HepG2 (cell line): ENCODE measurements around the gene PDYN. TPM values are rescaled to one million over a fixed set of nuclear protein-coding genes. Genes with fewer than 3 reads are reported as not detected.

Experiments
- CCDC6 ChIP-seq: sonication (generic); formaldehyde crosslinking; IDR thresholded peaks from 2 replicates; pipeline ENCODE4 v1.8.1; 2022; ENCODE audit warnings: mild to moderate bottlenecking, missing genetic modification reagents, moderate library complexity
- GABPA ChIP-seq, 2 experiments: IDR thresholded peaks; 2 replicates each; pipeline ENCODE4 v1.6.1; 2011 to 2016; ENCODE audit warnings: low read depth in 2 of 2, low read length in 1 of 2, missing biosample characterization in 1 of 2, missing genetic modification characterization in 1 of 2
- MAZ ChIP-seq, 2 experiments: sonication (generic) in 1 of 2; formaldehyde crosslinking in 1 of 2; IDR thresholded peaks; 2 replicates each; pipeline versions ENCODE4 v1.5.0 to v1.6.1; 2012 to 2020; ENCODE audit warnings: low read depth in 2 of 2, mild to moderate bottlenecking in 2 of 2, borderline replicate concordance in 1 of 2, improper control_type of control experiment in 1 of 2, low read length in 1 of 2, missing genetic modification reagents in 1 of 2, moderate library complexity in 1 of 2
- NFE2L2 ChIP-seq: fragments of 150-350 bp; IDR thresholded peaks from 2 replicates; pipeline ENCODE4 v1.6.1; 2014; ENCODE audit warnings: low read length
- POLR2AphosphoS2 ChIP-seq: IDR thresholded peaks from 2 replicates; pipeline ENCODE4 v1.6.1; 2011; ENCODE audit warnings: low read depth, low read length, improper control_type of control experiment
- RARG ChIP-seq: sonication (generic); formaldehyde crosslinking; IDR thresholded peaks from 2 replicates; pipeline ENCODE4 v1.4.0; 2020; ENCODE audit warnings: low read depth, mild to moderate bottlenecking, missing genetic modification reagents
- SCMH1 ChIP-seq: sonication (generic); formaldehyde crosslinking; IDR thresholded peaks from 2 replicates; pipeline ENCODE4 v1.9.0; 2021; ENCODE audit warnings: missing genetic modification reagents, mild to moderate bottlenecking, borderline replicate concordance
- SIX1 ChIP-seq: sonication (generic); formaldehyde crosslinking; IDR thresholded peaks from 2 replicates; pipeline ENCODE4 v1.4.0; 2020; ENCODE audit warnings: missing genetic modification reagents, borderline replicate concordance
- ZBTB1 ChIP-seq: sonication (generic); formaldehyde crosslinking; IDR thresholded peaks from 2 replicates; pipeline ENCODE4 v1.4.0; 2020; ENCODE audit warnings: missing genetic modification reagents, borderline replicate concordance
- ZNF143 ChIP-seq: sonication (generic); formaldehyde crosslinking; IDR thresholded peaks from 2 replicates; pipeline ENCODE4 v1.4.0; 2020; ENCODE audit warnings: missing genetic modification reagents
- ZNF263 ChIP-seq: sonication (generic); formaldehyde crosslinking; IDR thresholded peaks from 2 replicates; pipeline ENCODE4 v1.4.0; 2020; ENCODE audit warnings: missing genetic modification reagents
- ZNF333 ChIP-seq: sonication (generic); formaldehyde crosslinking; IDR thresholded peaks from 2 replicates; pipeline ENCODE4 v1.4.0; 2020; ENCODE audit warnings: mild to moderate bottlenecking, missing genetic modification reagents, borderline replicate concordance
- ZNF382 ChIP-seq: sonication (generic); formaldehyde crosslinking; IDR thresholded peaks from 2 replicates; pipeline ENCODE4 v1.5.0; 2020; ENCODE audit warnings: missing genetic modification reagents, mild to moderate bottlenecking, borderline replicate concordance
- polyA plus RNA-seq, 8 experiments: library from polyadenylated mRNA; depleted of rRNA in 3 of 8; stranded (reverse) in 7 of 8; unstranded in 1 of 8; fragments of >200 nt; fragmentation: Illumina TruSeq in 4 of 8; extraction: Trizol in 4 of 8; gene quantifications; 2 replicates each; pipeline versions ENCODE4 v1.2.1 to v1.2.3, GENCODE V29; 2011 to 2016; ENCODE audit warnings: low read depth in 4 of 8, missing spikeins in 1 of 8, mixed read lengths in 1 of 8; ENCODE audit not compliant: insufficient read depth in 1 of 8
- total RNA-seq, 5 experiments: library from RNA; depleted of rRNA; stranded (reverse); fragments of >200 nt; fragmentation: Illumina TruSeq; extraction: Trizol; gene quantifications; 2 replicates each; pipeline ENCODE4 v1.2.3, GENCODE V29; 2016; ENCODE audit warnings: low read depth in 1 of 5
- TF ChIP-seq, protein P1 (sequence below): sonication (generic); formaldehyde crosslinking; IDR thresholded peaks from 2 replicates; pipeline ENCODE4 v1.8.0; 2023; ENCODE audit warnings: mild to moderate bottlenecking, missing genetic modification reagents
- TF ChIP-seq, protein P2 (sequence below): sonication (generic); formaldehyde crosslinking; IDR thresholded peaks from 2 replicates; pipeline ENCODE4 v1.8.1; 2023; ENCODE audit warnings: mild to moderate bottlenecking, missing genetic modification reagents
- TF ChIP-seq, protein P3 (sequence below): sonication (generic); formaldehyde crosslinking; IDR thresholded peaks from 2 replicates; pipeline ENCODE4 v1.8.1; 2023; ENCODE audit warnings: missing genetic modification reagents, mild to moderate bottlenecking, borderline replicate concordance
- TF ChIP-seq, protein P4 (sequence below): sonication (generic); formaldehyde crosslinking; IDR thresholded peaks from 2 replicates; pipeline ENCODE4 v1.8.0; 2022; ENCODE audit warnings: low read depth, missing genetic modification reagents
- TF ChIP-seq, protein P5 (sequence below): sonication (generic); formaldehyde crosslinking; IDR thresholded peaks from 2 replicates; pipeline ENCODE4 v1.4.0; 2020; ENCODE audit warnings: missing genetic modification reagents

Gene PDYN
- total and polyA plus RNA-seq, 2 of the 13 experiments (the other 11 are each of a cell fraction or from before 2014, with no cell fraction given), result not detected

DNA sequence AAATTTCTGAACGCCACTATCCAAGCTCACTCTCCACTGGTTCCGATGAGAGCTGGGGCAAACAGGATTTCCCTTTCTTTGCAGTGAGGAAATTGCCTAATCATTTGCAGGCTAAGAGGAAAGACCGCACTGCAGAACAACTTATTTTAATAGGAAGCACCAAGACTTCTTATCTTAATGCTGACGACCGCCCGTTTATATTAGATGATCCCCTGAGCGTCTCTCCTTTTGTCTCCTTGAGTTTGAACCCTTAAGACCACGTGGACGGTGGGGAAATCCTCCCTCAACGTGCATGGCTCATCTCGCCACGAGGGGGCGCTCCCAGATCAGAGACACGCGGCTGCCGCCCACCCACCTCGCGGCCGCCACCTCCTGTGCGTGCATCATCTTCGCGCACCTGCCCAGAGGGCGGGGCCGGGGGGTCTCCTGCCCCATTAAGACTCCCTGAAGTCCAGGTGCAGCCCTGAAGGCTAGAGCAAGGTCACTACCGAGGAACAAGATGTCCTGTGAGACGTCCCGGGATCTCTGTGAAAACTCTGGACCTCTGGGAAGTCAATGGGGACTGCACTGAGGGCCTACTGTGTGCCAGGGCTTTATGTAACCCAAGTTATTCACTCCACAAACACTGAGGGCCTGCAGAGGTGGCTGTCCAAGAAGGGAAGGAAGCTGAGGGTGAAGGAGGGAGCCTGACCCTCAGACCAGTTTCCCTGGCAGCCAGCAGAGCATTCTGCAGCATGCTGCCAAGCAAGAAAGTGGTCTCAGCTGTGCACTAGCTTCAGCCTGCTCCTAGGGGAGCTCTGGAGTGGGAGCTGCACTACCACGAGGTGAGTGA, 28.1 kb downstream of the PDYN start (continued):
- no peak for TF ChIP-seq POLR2AphosphoS2
- TF ChIP-seq ZBTB1 (CRISPR knock-in tag), result no peak
- TF ChIP-seq ZNF143 (CRISPR knock-in tag), result no peak
- no peak for TF ChIP-seq GABPA (IDR thresholded peaks at IDR 0.05; ENCODE audit: low read depth, low read length)
- TF ChIP-seq GABPA (CRISPR knock-in tag; IDR thresholded peaks at IDR 0.05; ENCODE audit: low read depth), result no peak
- TF ChIP-seq, protein P1, sequence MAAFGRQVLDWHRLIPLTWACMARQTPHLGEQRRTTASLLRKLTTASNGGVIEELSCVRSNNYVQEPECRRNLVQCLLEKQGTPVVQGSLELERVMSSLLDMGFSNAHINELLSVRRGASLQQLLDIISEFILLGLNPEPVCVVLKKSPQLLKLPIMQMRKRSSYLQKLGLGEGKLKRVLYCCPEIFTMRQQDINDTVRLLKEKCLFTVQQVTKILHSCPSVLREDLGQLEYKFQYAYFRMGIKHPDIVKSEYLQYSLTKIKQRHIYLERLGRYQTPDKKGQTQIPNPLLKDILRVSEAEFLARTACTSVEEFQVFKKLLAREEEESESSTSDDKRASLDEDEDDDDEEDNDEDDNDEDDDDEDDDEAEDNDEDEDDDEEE, result no peak
- no peak for TF ChIP-seq SIX1 (CRISPR knock-in tag)
- no peak for TF ChIP-seq RARG (CRISPR knock-in tag)
- TF ChIP-seq ZNF382 (CRISPR knock-in tag), result no peak
- TF ChIP-seq NFE2L2, result no peak
- TF ChIP-seq MAZ (IDR thresholded peaks at IDR 0.05; ENCODE audit: borderline replicate concordance, low read depth, low read length), result no peak
- peak; percentile 84 for TF ChIP-seq MAZ (CRISPR knock-in tag; IDR thresholded peaks at IDR 0.05; ENCODE audit: low read depth)
- TF ChIP-seq SCMH1 (CRISPR knock-in tag), result no peak
- TF ChIP-seq, protein P2, sequence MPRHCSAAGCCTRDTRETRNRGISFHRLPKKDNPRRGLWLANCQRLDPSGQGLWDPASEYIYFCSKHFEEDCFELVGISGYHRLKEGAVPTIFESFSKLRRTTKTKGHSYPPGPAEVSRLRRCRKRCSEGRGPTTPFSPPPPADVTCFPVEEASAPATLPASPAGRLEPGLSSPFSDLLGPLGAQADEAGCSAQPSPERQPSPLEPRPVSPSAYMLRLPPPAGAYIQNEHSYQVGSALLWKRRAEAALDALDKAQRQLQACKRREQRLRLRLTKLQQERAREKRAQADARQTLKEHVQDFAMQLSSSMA (CRISPR knock-in tag), result no peak
- no peak for TF ChIP-seq ZNF263 (CRISPR knock-in tag)
- TF ChIP-seq ZNF333 (CRISPR knock-in tag), result no peak
- TF ChIP-seq, protein P3, sequence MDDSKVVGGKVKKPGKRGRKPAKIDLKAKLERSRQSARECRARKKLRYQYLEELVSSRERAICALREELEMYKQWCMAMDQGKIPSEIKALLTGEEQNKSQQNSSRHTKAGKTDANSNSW (CRISPR knock-in tag), result no peak
- TF ChIP-seq, protein P4, sequence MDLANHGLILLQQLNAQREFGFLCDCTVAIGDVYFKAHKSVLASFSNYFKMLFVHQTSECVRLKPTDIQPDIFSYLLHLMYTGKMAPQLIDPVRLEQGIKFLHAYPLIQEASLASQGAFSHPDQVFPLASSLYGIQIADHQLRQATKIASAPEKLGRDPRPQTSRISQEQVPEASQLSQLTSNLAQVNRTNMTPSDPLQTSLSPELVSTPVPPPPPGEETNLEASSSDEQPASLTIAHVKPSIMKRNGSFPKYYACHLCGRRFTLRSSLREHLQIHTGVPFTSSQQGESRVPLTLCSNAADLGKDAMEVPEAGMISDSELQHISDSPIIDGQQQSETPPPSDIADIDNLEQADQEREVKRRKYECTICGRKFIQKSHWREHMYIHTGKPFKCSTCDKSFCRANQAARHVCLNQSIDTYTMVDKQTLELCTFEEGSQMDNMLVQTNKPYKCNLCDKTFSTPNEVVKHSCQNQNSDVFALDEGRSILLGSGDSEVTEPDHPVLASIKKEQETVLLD (CRISPR knock-in tag), result no peak
- TF ChIP-seq CCDC6, result no peak
- TF ChIP-seq, protein P5, sequence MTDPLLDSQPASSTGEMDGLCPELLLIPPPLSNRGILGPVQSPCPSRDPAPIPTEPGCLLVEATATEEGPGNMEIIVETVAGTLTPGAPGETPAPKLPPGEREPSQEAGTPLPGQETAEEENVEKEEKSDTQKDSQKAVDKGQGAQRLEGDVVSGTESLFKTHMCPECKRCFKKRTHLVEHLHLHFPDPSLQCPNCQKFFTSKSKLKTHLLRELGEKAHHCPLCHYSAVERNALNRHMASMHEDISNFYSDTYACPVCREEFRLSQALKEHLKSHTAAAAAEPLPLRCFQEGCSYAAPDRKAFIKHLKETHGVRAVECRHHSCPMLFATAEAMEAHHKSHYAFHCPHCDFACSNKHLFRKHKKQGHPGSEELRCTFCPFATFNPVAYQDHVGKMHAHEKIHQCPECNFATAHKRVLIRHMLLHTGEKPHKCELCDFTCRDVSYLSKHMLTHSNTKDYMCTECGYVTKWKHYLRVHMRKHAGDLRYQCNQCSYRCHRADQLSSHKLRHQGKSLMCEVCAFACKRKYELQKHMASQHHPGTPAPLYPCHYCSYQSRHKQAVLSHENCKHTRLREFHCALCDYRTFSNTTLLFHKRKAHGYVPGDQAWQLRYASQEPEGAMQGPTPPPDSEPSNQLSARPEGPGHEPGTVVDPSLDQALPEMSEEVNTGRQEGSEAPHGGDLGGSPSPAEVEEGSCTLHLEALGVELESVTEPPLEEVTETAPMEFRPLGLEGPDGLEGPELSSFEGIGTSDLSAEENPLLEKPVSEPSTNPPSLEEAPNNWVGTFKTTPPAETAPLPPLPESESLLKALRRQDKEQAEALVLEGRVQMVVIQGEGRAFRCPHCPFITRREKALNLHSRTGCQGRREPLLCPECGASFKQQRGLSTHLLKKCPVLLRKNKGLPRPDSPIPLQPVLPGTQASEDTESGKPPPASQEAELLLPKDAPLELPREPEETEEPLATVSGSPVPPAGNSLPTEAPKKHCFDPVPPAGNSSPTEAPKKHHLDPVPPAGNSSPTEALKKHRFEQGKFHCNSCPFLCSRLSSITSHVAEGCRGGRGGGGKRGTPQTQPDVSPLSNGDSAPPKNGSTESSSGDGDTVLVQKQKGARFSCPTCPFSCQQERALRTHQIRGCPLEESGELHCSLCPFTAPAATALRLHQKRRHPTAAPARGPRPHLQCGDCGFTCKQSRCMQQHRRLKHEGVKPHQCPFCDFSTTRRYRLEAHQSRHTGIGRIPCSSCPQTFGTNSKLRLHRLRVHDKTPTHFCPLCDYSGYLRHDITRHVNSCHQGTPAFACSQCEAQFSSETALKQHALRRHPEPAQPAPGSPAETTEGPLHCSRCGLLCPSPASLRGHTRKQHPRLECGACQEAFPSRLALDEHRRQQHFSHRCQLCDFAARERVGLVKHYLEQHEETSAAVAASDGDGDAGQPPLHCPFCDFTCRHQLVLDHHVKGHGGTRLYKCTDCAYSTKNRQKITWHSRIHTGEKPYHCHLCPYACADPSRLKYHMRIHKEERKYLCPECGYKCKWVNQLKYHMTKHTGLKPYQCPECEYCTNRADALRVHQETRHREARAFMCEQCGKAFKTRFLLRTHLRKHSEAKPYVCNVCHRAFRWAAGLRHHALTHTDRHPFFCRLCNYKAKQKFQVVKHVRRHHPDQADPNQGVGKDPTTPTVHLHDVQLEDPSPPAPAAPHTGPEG (CRISPR knock-in tag), result no peak
